PC-9 (cell line): ENCODE measurements around the gene FH.

Source experiments
- CTCF ChIP-seq: fragments of 200-600 bp; sonication (generic); conservative IDR thresholded peaks from 2 replicates; pipeline ENCODE4 v1.6.1; 2017; ENCODE audit warnings: mixed run types, antibody characterized with exemption, mild to moderate bottlenecking, moderate library complexity
- EZH2 ChIP-seq: fragments of 200-600 bp; sonication (generic); IDR thresholded peaks from 2 replicates; pipeline ENCODE4 v1.8.0; 2017; ENCODE audit warnings: antibody characterized with exemption, low read depth

GRCh38 chr1:241553886-241554592, 34.5 kb upstream of the FH start:
- TF ChIP-seq CTCF (no peak), EZH2 (no peak)
